HepG2 (cell line): ENCODE data around the gene COL5A2. TPM values are rescaled to one million over a fixed set of nuclear protein-coding genes. Genes with fewer than 3 reads are reported as not detected.
A peak's percentile ranks its signal among the peaks of the same experiment; 100 is the strongest.

Source experiments
- ATAC-seq: fragments of 200-7000 bp; cut with Tn5 transposase; 3 replicates; pipeline ENCODE4 v1.9.1; 2020; ENCODE audit warnings: mild to moderate bottlenecking, moderate library complexity
- BruUV-seq: library from RNA; stranded (reverse); fragments of 400-500 nt; replicated peaks from 2 replicates; lab custom pipeline; 2021; lab: Mats Ljungman, UMichigan
- CTCF ChIA-PET: fragments of 300-600 bp; formaldehyde crosslinking; extraction: SDS; loops from one replicate; lab custom pipeline; 2021; ENCODE audit warnings: low total read pairs, inconsistent platforms, low intra/inter-chr PET ratio; lab: Yijun Ruan, JAX
- POLR2A ChIA-PET: fragments of 350-600 bp; sonication (Branson Sonifier 250); formaldehyde crosslinking; loops from one replicate; lab custom pipeline; 2020; ENCODE audit warnings: antibody characterized with exemption, inconsistent platforms; lab: Yijun Ruan, JAX
- DNase-seq: peaks from one replicate; pipeline ENCODE4 v3.0.0-alpha.2; 2015; ENCODE audit warnings: low spot score
- FAIRE-seq: peaks from 3 replicates; lab custom pipeline; 2011; peaks lifted over from hg19 to GRCh38; lab: Jason Lieb, UNC
- H2AFZ ChIP-seq: one replicate; pipeline ENCODE4 v1.6.1; 2011; ENCODE audit warnings: low read length, inconsistent platforms
- H3K27ac ChIP-seq: fragments of 300-600 bp; 3 replicates; pipeline ENCODE4 v1.8.0; 2011; ENCODE audit warnings: mixed run types, mild to moderate bottlenecking, mixed read lengths, low read length, inconsistent platforms; ENCODE audit not compliant: insufficient read depth; ENCODE audit errors: extremely low read length
- H3K27me3 ChIP-seq, 2 experiments: fragments of 200-600 bp in 1 of 2; 2 replicates in 1 of 2; 3 replicates in 1 of 2; pipeline versions ENCODE4 v1.6.0 to v1.8.0; 2011; ENCODE audit warnings: low read length in 2 of 2, mild to moderate bottlenecking in 2 of 2, moderate library complexity in 2 of 2, inconsistent platforms in 1 of 2; ENCODE audit not compliant: insufficient read depth in 2 of 2, control insufficient read depth in 1 of 2
- H3K36me3 ChIP-seq, 2 experiments: fragments of 200-600 bp in 1 of 2; replicated peaks in 1 of 2; 2 replicates in 1 of 2; 3 replicates in 1 of 2; pipeline versions ENCODE4 v1.5.1 to v1.8.0; 2011; ENCODE audit warnings: low read length in 2 of 2, inconsistent platforms in 1 of 2; ENCODE audit not compliant: insufficient read depth in 2 of 2, control insufficient read depth in 1 of 2
- H3K4me1 ChIP-seq: 2 replicates; pipeline ENCODE4 v1.5.1; 2012; ENCODE audit warnings: low read length, inconsistent platforms; ENCODE audit not compliant: insufficient read depth
- H3K4me2 ChIP-seq: 2 replicates; pipeline ENCODE4 v1.6.0; 2011; ENCODE audit warnings: low read depth, low read length, inconsistent platforms
- H3K4me3 ChIP-seq, 3 experiments: fragments of 200-600 bp in 1 of 3; sonication (generic), shearing (Covaris generic) in 1 of 3; replicated peaks in 1 of 3; 2 replicates each; pipeline ENCODE4 v1.5.1; 2011 to 2016; ENCODE audit warnings: low read length in 3 of 3, inconsistent platforms in 2 of 3, low read depth in 2 of 3, mild to moderate bottlenecking in 2 of 3, control low read depth in 1 of 3, mixed read lengths in 1 of 3; ENCODE audit not compliant: insufficient read depth in 1 of 3
- H3K79me2 ChIP-seq: one replicate; pipeline ENCODE4 v1.6.1; 2011; ENCODE audit warnings: low read length, inconsistent platforms; ENCODE audit not compliant: insufficient read depth
- H3K9ac ChIP-seq: 2 replicates; pipeline ENCODE4 v1.6.0; 2011; ENCODE audit warnings: mild to moderate bottlenecking, low read depth, low read length, inconsistent platforms; ENCODE audit not compliant: insufficient read depth
- H3K9me3 ChIP-seq: 2 replicates; pipeline ENCODE4 v1.5.1; 2012; ENCODE audit warnings: mild to moderate bottlenecking, low read length
- H4K20me1 ChIP-seq: 2 replicates; pipeline ENCODE4 v1.6.0; 2011; ENCODE audit warnings: inconsistent platforms, mild to moderate bottlenecking, low read length, moderate library complexity; ENCODE audit not compliant: insufficient read depth
- AGO1 ChIP-seq: fragments of 200-400 bp; formaldehyde crosslinking; IDR thresholded peaks from 2 replicates; pipeline ENCODE4 v1.6.1; 2017; ENCODE audit warnings: mild to moderate bottlenecking, low read depth, low read length, moderate library complexity; ENCODE audit not compliant: poor library complexity, severe bottlenecking
- CBFB ChIP-seq: sonication (generic); formaldehyde crosslinking; IDR thresholded peaks from 2 replicates; pipeline ENCODE4 v1.4.0; 2020; ENCODE audit warnings: missing genetic modification reagents
- GABPB1 ChIP-seq: IDR thresholded peaks from 2 replicates; pipeline ENCODE4 v1.6.1; 2016; ENCODE audit warnings: mild to moderate bottlenecking, missing genetic modification reagents, moderate library complexity, missing compliant biosample characterization
- MAF1 ChIP-seq: sonication (generic); formaldehyde crosslinking; IDR thresholded peaks from 2 replicates; pipeline ENCODE4 v1.5.0; 2020; ENCODE audit warnings: missing genetic modification reagents, borderline replicate concordance
- MLLT10 ChIP-seq: sonication (generic); formaldehyde crosslinking; IDR thresholded peaks from 2 replicates; pipeline ENCODE4 v1.4.0; 2020; ENCODE audit warnings: missing genetic modification reagents
- NFE2L2 ChIP-seq: fragments of 150-350 bp; IDR thresholded peaks from 2 replicates; pipeline ENCODE4 v1.6.1; 2014; ENCODE audit warnings: low read length
- WGBS: methylation state at CpG from one replicate; pipeline ENCODE4 v1.1.6; 2017; ENCODE audit warnings: low lambda C conversion rate; 5-methylcytosine and 5-hydroxymethylcytosine counted together
- in situ Hi-C: cut with HindIII; loops from 2 replicates; pipeline ENCODE4 v1.10.0; 2017; ENCODE audit warnings: low pct_unique_long_range_greater_than_20kb; ENCODE audit not compliant: extremely low pct_ligation_motif_present
- intact Hi-C: fragments of 100-400 bp; cut with micrococcal nuclease; formaldehyde crosslinking; loops from one replicate; pipeline ENCODE4 v1.10.0; 2022; ENCODE audit not compliant: unreplicated experiment
- polyA plus RNA-seq, 8 experiments: library from polyadenylated mRNA; depleted of rRNA in 3 of 8; stranded (reverse) in 7 of 8; unstranded in 1 of 8; fragments of >200 nt; fragmentation: Illumina TruSeq in 4 of 8; extraction: Trizol in 4 of 8; gene quantifications; 2 replicates each; pipeline versions ENCODE4 v1.2.1 to v1.2.3, GENCODE V29; 2011 to 2016; ENCODE audit warnings: low read depth in 4 of 8, missing spikeins in 1 of 8, mixed read lengths in 1 of 8; ENCODE audit not compliant: insufficient read depth in 1 of 8
- total RNA-seq, 5 experiments: library from RNA; depleted of rRNA; stranded (reverse); fragments of >200 nt; fragmentation: Illumina TruSeq; extraction: Trizol; gene quantifications; 2 replicates each; pipeline ENCODE4 v1.2.3, GENCODE V29; 2016; ENCODE audit warnings: low read depth in 1 of 5
- TF ChIP-seq, protein P1 (sequence below): sonication (generic); formaldehyde crosslinking; IDR thresholded peaks from 2 replicates; pipeline ENCODE4 v1.9.0; 2021; ENCODE audit warnings: missing genetic modification reagents, borderline replicate concordance
- TF ChIP-seq, protein P2 (sequence below): sonication (generic); formaldehyde crosslinking; IDR thresholded peaks from 2 replicates; pipeline ENCODE4 v1.4.0; 2020; ENCODE audit warnings: missing genetic modification reagents

The COL5A2 gene
- total and polyA plus RNA-seq, 2 of the 13 experiments (the other 11 are each of a cell fraction or from before 2014, with no cell fraction given) = 0.83 to 1.5 TPM

DNA sequence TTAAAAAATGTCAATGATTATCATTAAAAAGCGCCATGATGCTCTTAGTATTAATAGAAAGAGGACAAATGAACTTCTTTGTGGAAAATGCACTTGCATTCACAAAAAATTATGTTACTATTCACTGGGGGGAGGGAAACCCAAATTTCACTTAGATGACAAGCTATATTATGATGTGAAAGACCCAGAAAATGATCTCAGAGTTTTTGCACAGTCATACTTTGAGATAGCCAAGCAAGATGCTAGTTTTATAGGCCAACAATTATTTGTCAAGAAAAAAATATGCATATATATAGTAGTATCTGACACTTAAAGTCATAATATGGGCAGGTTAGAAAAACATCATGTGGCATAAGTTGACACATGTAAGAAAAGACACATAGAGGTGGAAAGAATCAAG, 31.6 kb downstream of the COL5A2 start:
- Histone ChIP-seq H3K27ac (no peak overlapping the region), H3K27me3 (no peaks in the 10 kb centered on the region), H4K20me1 (no peaks in the 10 kb centered on the region), H3K36me3 (no peaks in the 10 kb centered on the region), H2AFZ (no peak overlapping the region), H3K4me3 (no peak overlapping the region), H3K4me2 (no peak overlapping the region), H3K79me2 (no peaks in the 10 kb centered on the region), H3K4me1 (no peaks in the 10 kb centered on the region), H3K9me3 (no peaks in the 10 kb centered on the region), H3K9ac (no peak overlapping the region)
- intact Hi-C loops = no loop called here
- 0% methylated on average over 1 of the region's 1 CpG for WGBS
- no peak for ATAC-seq
- BruUV-seq = no TSS peak
- no peak for FAIRE-seq
- TF ChIP-seq CBFB = no peak
- peak; percentile 75 for TF ChIP-seq NFE2L2
- TF ChIP-seq, protein P1, sequence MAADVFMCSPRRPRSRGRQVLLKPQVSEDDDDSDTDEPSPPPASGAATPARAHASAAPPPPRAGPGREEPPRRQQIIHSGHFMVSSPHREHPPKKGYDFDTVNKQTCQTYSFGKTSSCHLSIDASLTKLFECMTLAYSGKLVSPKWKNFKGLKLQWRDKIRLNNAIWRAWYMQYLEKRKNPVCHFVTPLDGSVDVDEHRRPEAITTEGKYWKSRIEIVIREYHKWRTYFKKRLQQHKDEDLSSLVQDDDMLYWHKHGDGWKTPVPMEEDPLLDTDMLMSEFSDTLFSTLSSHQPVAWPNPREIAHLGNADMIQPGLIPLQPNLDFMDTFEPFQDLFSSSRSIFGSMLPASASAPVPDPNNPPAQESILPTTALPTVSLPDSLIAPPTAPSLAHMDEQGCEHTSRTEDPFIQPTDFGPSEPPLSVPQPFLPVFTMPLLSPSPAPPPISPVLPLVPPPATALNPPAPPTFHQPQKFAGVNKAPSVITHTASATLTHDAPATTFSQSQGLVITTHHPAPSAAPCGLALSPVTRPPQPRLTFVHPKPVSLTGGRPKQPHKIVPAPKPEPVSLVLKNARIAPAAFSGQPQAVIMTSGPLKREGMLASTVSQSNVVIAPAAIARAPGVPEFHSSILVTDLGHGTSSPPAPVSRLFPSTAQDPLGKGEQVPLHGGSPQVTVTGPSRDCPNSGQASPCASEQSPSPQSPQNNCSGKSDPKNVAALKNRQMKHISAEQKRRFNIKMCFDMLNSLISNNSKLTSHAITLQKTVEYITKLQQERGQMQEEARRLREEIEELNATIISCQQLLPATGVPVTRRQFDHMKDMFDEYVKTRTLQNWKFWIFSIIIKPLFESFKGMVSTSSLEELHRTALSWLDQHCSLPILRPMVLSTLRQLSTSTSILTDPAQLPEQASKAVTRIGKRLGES (CRISPR knock-in tag) = no peak
- TF ChIP-seq AGO1 = no peak
- TF ChIP-seq MLLT10 = no peak
- TF ChIP-seq, protein P2, sequence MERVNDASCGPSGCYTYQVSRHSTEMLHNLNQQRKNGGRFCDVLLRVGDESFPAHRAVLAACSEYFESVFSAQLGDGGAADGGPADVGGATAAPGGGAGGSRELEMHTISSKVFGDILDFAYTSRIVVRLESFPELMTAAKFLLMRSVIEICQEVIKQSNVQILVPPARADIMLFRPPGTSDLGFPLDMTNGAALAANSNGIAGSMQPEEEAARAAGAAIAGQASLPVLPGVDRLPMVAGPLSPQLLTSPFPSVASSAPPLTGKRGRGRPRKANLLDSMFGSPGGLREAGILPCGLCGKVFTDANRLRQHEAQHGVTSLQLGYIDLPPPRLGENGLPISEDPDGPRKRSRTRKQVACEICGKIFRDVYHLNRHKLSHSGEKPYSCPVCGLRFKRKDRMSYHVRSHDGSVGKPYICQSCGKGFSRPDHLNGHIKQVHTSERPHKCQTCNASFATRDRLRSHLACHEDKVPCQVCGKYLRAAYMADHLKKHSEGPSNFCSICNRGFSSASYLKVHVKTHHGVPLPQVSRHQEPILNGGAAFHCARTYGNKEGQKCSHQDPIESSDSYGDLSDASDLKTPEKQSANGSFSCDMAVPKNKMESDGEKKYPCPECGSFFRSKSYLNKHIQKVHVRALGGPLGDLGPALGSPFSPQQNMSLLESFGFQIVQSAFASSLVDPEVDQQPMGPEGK = no peak
- no peak for TF ChIP-seq GABPB1 (CRISPR knock-in tag)
- TF ChIP-seq MAF1 (CRISPR knock-in tag) = no peak
- in situ Hi-C loops = no loop called here
- ChIA-PET POLR2A (no interaction called here), CTCF (no interaction called here)
- DNase-seq = no peak
